HG03378 (cell line): ENCODE measurements around the gene ZNF383.
"Not testable (repeated sequence)": the region's sequence is repeated elsewhere in the genome, so short reads cannot be mapped to it uniquely, and the experiment has no call there.

ENCODE experiments used
- ATAC-seq: cut with Tn5 transposase; IDR thresholded peaks from one replicate; pipeline ENCODE4 v1.9.1; 2021; ENCODE audit warnings: mild to moderate bottlenecking, moderate library complexity; ENCODE audit not compliant: unreplicated experiment

ZNF383 gene

GRCh38 chr19:37217775-37218591 lies at the start of gene ZNF383:
ZNF383 (plus strand) TSS chr19:37218214; CDS start chr19:37230454, 12,240 bp downstream.
- ATAC-seq, result peak; percentile 78

GRCh38 chr19:37172368-37173366 lies 45.3 kb upstream of the ZNF383 start, which contains the start of gene ZNF585A:
ZNF585A (minus strand) TSS chr19:37172695; CDS start chr19:37169910, 2,785 bp downstream.
- peak; percentile 88 for ATAC-seq

- ATAC-seq, result not testable (repeated sequence)
Measured at GRCh38 chr19:37186071-37186470, 31.9 kb upstream of the ZNF383 start.

GRCh38 chr19:37195248-37195647 lies 22.8 kb upstream of the ZNF383 start:
- not testable (repeated sequence) for ATAC-seq

- ATAC-seq, result not testable (repeated sequence)
Measured at GRCh38 chr19:37197115-37197514, 20.9 kb upstream of the ZNF383 start.

GRCh38 chr19:37197768-37198167 lies 20.2 kb upstream of the ZNF383 start:
- ATAC-seq, result no peak

- ATAC-seq, result no peak
Measured at GRCh38 chr19:37217480-37217774, 587 bp upstream of the ZNF383 start.

GRCh38 chr19:37218592-37218935 lies 550 bp downstream of the ZNF383 start:
- no peak for ATAC-seq

- ATAC-seq, result no peak
Measured at GRCh38 chr19:37220383-37220782, 2.4 kb downstream of the ZNF383 start.

- no peak for ATAC-seq
Measured at GRCh38 chr19:37221136-37221535, 3.1 kb downstream of the ZNF383 start.

- ATAC-seq, result no peak
Measured at GRCh38 chr19:37226248-37226647, 8.2 kb downstream of the ZNF383 start.

GRCh38 chr19:37227996-37228395 lies 10.0 kb downstream of the ZNF383 start:
- ATAC-seq, result no peak

GRCh38 chr19:37243206-37243632 lies 25.2 kb downstream of the ZNF383 start:
- no peak for ATAC-seq

- ATAC-seq, result peak; percentile 63
Measured at GRCh38 chr19:37251308-37252229, 33.6 kb downstream of the ZNF383 start.

GRCh38 chr19:37263028-37263427 lies 45.0 kb downstream of the ZNF383 start:
- ATAC-seq, result not testable (repeated sequence)

- ATAC-seq, result not testable (repeated sequence)
Measured at GRCh38 chr19:37267005-37267404, 49.0 kb downstream of the ZNF383 start.

GRCh38 chr19:37267755-37268154 lies 49.7 kb downstream of the ZNF383 start:
- ATAC-seq, result not testable (repeated sequence)

GRCh38 chr19:37280656-37281055 lies 62.6 kb downstream of the ZNF383 start:
- not testable (repeated sequence) for ATAC-seq

- ATAC-seq, result not testable (repeated sequence)
Measured at GRCh38 chr19:37284020-37284419, 66.0 kb downstream of the ZNF383 start.

GRCh38 chr19:37289229-37289628 lies 71.2 kb downstream of the ZNF383 start:
- ATAC-seq, result not testable (repeated sequence)
